ENCODE measurements around the gene CRYBG1. TPM values are rescaled to one million over a fixed set of nuclear protein-coding genes. Genes with fewer than 3 reads are reported as not detected.

Gene CRYBG1
- total RNA-seq, 1 experiment from 2014 or later: 2.9 TPM

GRCh38 chr6:106527117-106527516 is 166.6 kb downstream of the CRYBG1 start:
- DNase-seq (ENCODE audit: low spot score): no peak
- ChIA-PET CTCF (interaction anchor here (0.6 kb wide), 1 partner anchor 12 kb away, joined by 3 read pairs; no protein-coding TSS in a partner anchor), POLR2A (ENCODE audit: low non-redundant PET) (no interaction called here)
- no TSS peak for BruUV-seq (replicated peaks)
- no peak overlapping the region for H3K27ac ChIP-seq (ENCODE audit: low read depth, low read length, poor library complexity, severe bottlenecking)
- peaks cover 19% of the 10 kb centered on the region for H3K4me1 ChIP-seq (ENCODE audit: insufficient read depth, low read length, poor library complexity, severe bottlenecking)
- no peaks in the 10 kb centered on the region for H3K36me3 ChIP-seq (ENCODE audit: insufficient read depth, low read length, poor library complexity, severe bottlenecking)
- H3K27me3 ChIP-seq (replicated peaks; ENCODE audit: insufficient read depth, low read depth, low read length, poor library complexity): no peaks in the 10 kb centered on the region
- no peak overlapping the region for H3K4me3 ChIP-seq (ENCODE audit: low read depth, low read length, poor library complexity, severe bottlenecking)
- intact Hi-C loops (cut with micrococcal nuclease; ENCODE audit: unreplicated experiment): no loop called here
- TF ChIP-seq EZH2 (IDR thresholded peaks at IDR 0.05; ENCODE audit: borderline replicate concordance, low read depth, low read length, poor library complexity, severe bottlenecking) (no peak), CTCF (conservative IDR thresholded peaks at IDR 0.05; ENCODE audit: low read depth, low read length) (no peak)
- no peaks in the 10 kb centered on the region for H3K9me3 ChIP-seq (ENCODE audit: low read depth, low read length, poor library complexity, severe bottlenecking)

GRCh38 chr6:106527979-106528378 is 167.5 kb downstream of the CRYBG1 start:
- CTCF ChIA-PET: no interaction called here
- no peak overlapping the region for H3K4me3 ChIP-seq (ENCODE audit: low read depth, low read length, poor library complexity, severe bottlenecking)
- no peak for TF ChIP-seq EZH2 (IDR thresholded peaks at IDR 0.05; ENCODE audit: borderline replicate concordance, low read depth, low read length, poor library complexity, severe bottlenecking)
- no peak for TF ChIP-seq CTCF (conservative IDR thresholded peaks at IDR 0.05; ENCODE audit: low read depth, low read length)
- intact Hi-C loops (cut with micrococcal nuclease; ENCODE audit: unreplicated experiment): no loop called here
- DNase-seq (ENCODE audit: low spot score): no peak
- POLR2A ChIA-PET (ENCODE audit: low non-redundant PET): no interaction called here
- no peaks in the 10 kb centered on the region for H3K27me3 ChIP-seq (replicated peaks; ENCODE audit: insufficient read depth, low read depth, low read length, poor library complexity)
- H3K36me3 ChIP-seq (ENCODE audit: insufficient read depth, low read length, poor library complexity, severe bottlenecking): no peaks in the 10 kb centered on the region
- BruUV-seq (replicated peaks): no TSS peak
- no peaks in the 10 kb centered on the region for H3K9me3 ChIP-seq (ENCODE audit: low read depth, low read length, poor library complexity, severe bottlenecking)
- peaks cover 19% of the 10 kb centered on the region for H3K4me1 ChIP-seq (ENCODE audit: insufficient read depth, low read length, poor library complexity, severe bottlenecking)
- no peak overlapping the region for H3K27ac ChIP-seq (ENCODE audit: low read depth, low read length, poor library complexity, severe bottlenecking)

- H3K27me3 ChIP-seq (replicated peaks; ENCODE audit: insufficient read depth, low read depth, low read length, poor library complexity): no peaks in the 10 kb centered on the region
- no peaks in the 10 kb centered on the region for H3K36me3 ChIP-seq (ENCODE audit: insufficient read depth, low read length, poor library complexity, severe bottlenecking)
- BruUV-seq (replicated peaks): no TSS peak
- no peak overlapping the region for H3K27ac ChIP-seq (ENCODE audit: low read depth, low read length, poor library complexity, severe bottlenecking)
- no peak overlapping the region for H3K4me3 ChIP-seq (ENCODE audit: low read depth, low read length, poor library complexity, severe bottlenecking)
- no peaks in the 10 kb centered on the region for H3K9me3 ChIP-seq (ENCODE audit: low read depth, low read length, poor library complexity, severe bottlenecking)
- intact Hi-C loops (cut with micrococcal nuclease; ENCODE audit: unreplicated experiment): no loop called here
- ChIA-PET CTCF (no interaction called here), POLR2A (ENCODE audit: low non-redundant PET) (no interaction called here)
- TF ChIP-seq CTCF (conservative IDR thresholded peaks at IDR 0.05; ENCODE audit: low read depth, low read length): no peak
- TF ChIP-seq EZH2 (IDR thresholded peaks at IDR 0.05; ENCODE audit: borderline replicate concordance, low read depth, low read length, poor library complexity, severe bottlenecking): no peak
- DNase-seq (ENCODE audit: low spot score): no peak
- H3K4me1 ChIP-seq (ENCODE audit: insufficient read depth, low read length, poor library complexity, severe bottlenecking): peaks cover 19% of the 10 kb centered on the region
Observed at GRCh38 chr6:106528521-106528920, 168.0 kb downstream of the CRYBG1 start.

Data from A673 (cell line).